Coronary artery (tissue), 2 donors: Measurements from ENCODE around the gene CXXC1.

Experiments
- DNase-seq: peaks from one replicate; pipeline ENCODE4 v3.0.0-alpha.2; 2017; ENCODE audit warnings: low spot score
- H3K27ac ChIP-seq, 2 donors: fragments of 200-600 bp; sonication (generic); one replicate each; pipeline ENCODE4 v1.5.1; 2016 to 2019
- H3K4me3 ChIP-seq: fragments of 200-600 bp; sonication (generic); 2 replicates; pipeline ENCODE4 v1.5.1; 2016; ENCODE audit warnings: mild to moderate bottlenecking, moderate library complexity
- CTCF ChIP-seq: fragments of 200-600 bp; sonication (generic); IDR thresholded peaks from one replicate; pipeline ENCODE4 v1.5.1; 2019; ENCODE audit warnings: antibody characterized with exemption

CXXC1 gene

GRCh38 chr18:50287441-50288347, at the start of gene CXXC1:
TSS of gene CXXC1 (minus strand) at chr18:50287692. CDS start at chr18:50287589, 103 bp downstream.
- TF ChIP-seq CTCF = no peak
- Histone ChIP-seq H3K27ac (peak within 1 kb of the TSS; percentile 81 to 93), H3K4me3 (peak within 1 kb of the TSS; percentile 77)
- peak; percentile 98 for DNase-seq

GRCh38 chr18:50334546-50335152, 47.2 kb upstream of the CXXC1 start:
- TF ChIP-seq CTCF = no peak
- no peak for DNase-seq
- H3K4me3 ChIP-seq = no peak overlapping the region
- H3K27ac ChIP-seq = no peak overlapping the region

GRCh38 chr18:50331691-50332090, 44.2 kb upstream of the CXXC1 start:
- no peak for DNase-seq
- no peak for TF ChIP-seq CTCF
- Histone ChIP-seq H3K27ac (no peak overlapping the region), H3K4me3 (no peak overlapping the region)

- no peak overlapping the region for H3K4me3 ChIP-seq
- H3K27ac ChIP-seq = no peak overlapping the region
- no peak for TF ChIP-seq CTCF
- no peak for DNase-seq
These were observed 42.7 kb upstream of the CXXC1 start for GRCh38 chr18:50330176-50330575.

GRCh38 chr18:50327983-50328382, 40.5 kb upstream of the CXXC1 start:
- H3K27ac ChIP-seq = no peak overlapping the region
- H3K4me3 ChIP-seq = no peak overlapping the region
- TF ChIP-seq CTCF = no peak
- no peak for DNase-seq

- no peak for DNase-seq
- H3K27ac ChIP-seq = no peak overlapping the region
- TF ChIP-seq CTCF = no peak
These were observed 33.2 kb upstream of the CXXC1 start for GRCh38 chr18:50320719-50321118.

More at GRCh38 chr18:50320719-50321118, 33.2 kb upstream of the CXXC1 start:
- no peak overlapping the region for H3K4me3 ChIP-seq
